HG02943 (cell line): ENCODE measurements around the gene TNRC18.
"Not testable (repeated sequence)": the region's sequence is repeated elsewhere in the genome, so short reads cannot be mapped to it uniquely, and the experiment has no call there.

Experiments
- ATAC-seq: cut with Tn5 transposase; IDR thresholded peaks from one replicate; pipeline ENCODE4 v1.9.1; 2021; ENCODE audit warnings: mild to moderate bottlenecking, low read depth, moderate library complexity; ENCODE audit not compliant: unreplicated experiment

The TNRC18 gene

DNA sequence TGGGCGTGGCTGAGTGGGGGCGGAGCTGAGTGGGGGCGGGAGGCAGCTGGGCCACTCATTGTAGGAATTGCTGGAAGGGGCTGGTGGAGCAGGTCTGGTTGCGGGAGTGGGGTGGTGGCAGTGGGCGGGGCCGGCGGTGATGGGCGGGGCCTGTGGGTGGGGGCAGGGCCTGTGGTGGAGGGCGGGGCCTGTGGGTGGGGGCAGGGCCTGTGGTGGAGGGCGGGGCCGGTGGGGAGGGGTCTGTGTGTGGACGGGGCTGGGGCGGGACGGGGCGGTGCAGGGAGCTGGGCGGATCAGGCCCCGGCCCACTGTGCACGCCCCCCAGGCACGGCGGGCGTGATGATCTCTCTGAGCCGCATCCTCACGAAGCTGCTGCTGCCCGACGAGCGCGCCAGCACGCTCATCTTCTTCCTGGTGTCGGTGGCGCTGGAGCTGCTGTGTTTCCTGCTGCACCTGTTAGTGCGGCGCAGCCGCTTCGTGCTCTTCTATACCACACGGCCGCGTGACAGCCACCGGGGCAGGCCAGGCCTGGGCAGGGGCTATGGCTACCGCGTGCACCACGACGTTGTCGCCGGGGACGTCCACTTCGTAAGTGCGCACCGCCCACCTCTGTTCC is 126.9 kb downstream of the TNRC18 start:
- ATAC-seq, result no peak

GRCh38 chr7:5296015-5296610 is 127.5 kb downstream of the TNRC18 start:
- ATAC-seq, result no peak

- ATAC-seq, result no peak
Measured at GRCh38 chr7:5295039-5296014, 128.3 kb downstream of the TNRC18 start.

- no peak for ATAC-seq
Measured at GRCh38 chr7:5294169-5294987, 129.3 kb downstream of the TNRC18 start.

- not testable (repeated sequence) for ATAC-seq
Measured at GRCh38 chr7:5291711-5292335, 131.8 kb downstream of the TNRC18 start.

- no peak for ATAC-seq
Measured at GRCh38 chr7:5291301-5291700, 132.3 kb downstream of the TNRC18 start.

DNA sequence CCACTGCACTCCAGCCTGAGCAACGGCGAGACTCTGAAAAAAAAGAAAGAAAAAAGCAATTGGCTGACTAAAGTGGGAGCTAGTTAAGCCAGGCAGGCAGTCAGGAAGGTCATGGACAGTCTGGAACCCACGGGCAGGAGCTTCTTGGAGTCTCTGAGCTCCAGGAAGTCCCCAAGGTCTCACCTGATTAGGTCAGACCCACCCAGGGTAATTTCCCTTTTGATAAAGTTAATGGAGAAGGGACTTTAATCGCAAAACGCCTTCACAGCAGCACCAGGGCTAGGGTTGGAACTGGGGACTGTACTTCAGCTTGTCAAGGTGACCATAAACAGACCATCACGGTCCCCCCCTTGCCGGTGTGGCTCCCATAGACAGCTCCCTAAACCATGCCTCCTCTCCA is 134.3 kb downstream of the TNRC18 start:
- no peak for ATAC-seq

GRCh38 chr7:5288560-5288959 is 135.1 kb downstream of the TNRC18 start:
- ATAC-seq, result not testable (repeated sequence)

GRCh38 chr7:5287802-5288201 is 135.8 kb downstream of the TNRC18 start:
- no peak for ATAC-seq

DNA sequence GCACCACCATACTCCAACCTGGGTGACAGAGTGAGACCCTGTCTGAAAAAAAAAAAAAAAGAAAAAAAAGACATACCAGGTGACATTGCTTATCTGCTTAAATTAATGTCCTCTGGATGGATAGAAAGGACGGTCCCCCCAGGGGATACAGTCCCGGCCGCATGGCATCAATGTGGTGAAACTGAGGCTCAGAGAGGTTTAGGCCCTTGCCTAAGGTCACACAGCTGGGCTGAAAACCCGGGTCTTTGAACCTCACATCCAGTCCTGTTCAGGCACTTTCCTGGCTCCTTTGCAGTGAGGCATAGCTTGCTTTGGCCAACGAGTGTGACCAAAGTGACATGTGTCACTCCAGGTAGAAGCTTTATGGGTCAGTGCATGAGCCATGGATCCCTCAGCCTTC is 136.3 kb downstream of the TNRC18 start:
- ATAC-seq, result not testable (repeated sequence)

GRCh38 chr7:5286933-5287332 is 136.7 kb downstream of the TNRC18 start:
- ATAC-seq, result no peak

- ATAC-seq, result no peak
Measured at GRCh38 chr7:5284304-5285281, 139.0 kb downstream of the TNRC18 start.

GRCh38 chr7:5283421-5284303 is 140.0 kb downstream of the TNRC18 start:
- no peak for ATAC-seq

DNA sequence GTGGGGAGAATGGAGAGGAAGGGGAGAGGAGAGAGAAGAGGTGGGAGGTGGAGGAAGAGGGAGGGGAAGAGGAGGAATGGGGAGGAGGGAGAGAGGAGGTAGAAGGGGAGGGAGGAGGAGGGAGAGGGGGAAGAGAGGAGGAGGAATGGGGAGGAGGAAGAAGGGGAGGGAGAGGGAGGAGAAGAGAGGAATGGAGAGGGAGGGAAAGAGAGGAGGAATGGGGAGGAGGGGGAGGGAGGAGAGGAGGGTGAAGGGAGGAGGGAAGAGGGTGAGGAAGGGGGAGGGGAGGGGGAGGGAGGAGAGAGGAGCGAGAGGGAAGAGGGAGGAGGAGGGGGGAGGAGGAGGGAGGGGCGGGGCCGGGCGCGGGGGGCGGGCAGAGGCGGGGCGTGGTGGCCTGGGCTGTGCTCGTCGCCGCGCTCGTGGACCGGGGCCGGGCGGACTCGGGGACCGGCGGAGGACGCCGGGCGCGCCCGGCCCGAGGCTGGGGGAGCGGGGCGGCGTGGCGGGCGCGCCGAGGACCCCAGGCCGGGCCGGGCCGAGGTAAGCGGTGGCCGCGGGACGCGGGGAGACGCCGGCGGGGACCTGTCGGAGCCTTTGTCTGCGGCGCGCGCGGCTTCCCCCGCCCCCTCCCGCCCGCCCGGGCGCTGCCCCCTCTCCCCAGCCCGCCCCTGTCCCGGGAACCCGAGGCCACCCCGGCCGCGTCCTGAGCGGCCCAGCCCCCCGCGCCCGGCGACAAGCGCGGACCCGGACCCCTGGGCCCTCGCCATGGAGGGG is 140.9 kb downstream of the TNRC18 start, which contains the start of gene SLC29A4:
SLC29A4 (plus strand) TSS at position 401 of the 774 bp plus-strand sequence. CDS start 4,874 bp downstream, outside the sequence.
- ATAC-seq, result no peak

DNA sequence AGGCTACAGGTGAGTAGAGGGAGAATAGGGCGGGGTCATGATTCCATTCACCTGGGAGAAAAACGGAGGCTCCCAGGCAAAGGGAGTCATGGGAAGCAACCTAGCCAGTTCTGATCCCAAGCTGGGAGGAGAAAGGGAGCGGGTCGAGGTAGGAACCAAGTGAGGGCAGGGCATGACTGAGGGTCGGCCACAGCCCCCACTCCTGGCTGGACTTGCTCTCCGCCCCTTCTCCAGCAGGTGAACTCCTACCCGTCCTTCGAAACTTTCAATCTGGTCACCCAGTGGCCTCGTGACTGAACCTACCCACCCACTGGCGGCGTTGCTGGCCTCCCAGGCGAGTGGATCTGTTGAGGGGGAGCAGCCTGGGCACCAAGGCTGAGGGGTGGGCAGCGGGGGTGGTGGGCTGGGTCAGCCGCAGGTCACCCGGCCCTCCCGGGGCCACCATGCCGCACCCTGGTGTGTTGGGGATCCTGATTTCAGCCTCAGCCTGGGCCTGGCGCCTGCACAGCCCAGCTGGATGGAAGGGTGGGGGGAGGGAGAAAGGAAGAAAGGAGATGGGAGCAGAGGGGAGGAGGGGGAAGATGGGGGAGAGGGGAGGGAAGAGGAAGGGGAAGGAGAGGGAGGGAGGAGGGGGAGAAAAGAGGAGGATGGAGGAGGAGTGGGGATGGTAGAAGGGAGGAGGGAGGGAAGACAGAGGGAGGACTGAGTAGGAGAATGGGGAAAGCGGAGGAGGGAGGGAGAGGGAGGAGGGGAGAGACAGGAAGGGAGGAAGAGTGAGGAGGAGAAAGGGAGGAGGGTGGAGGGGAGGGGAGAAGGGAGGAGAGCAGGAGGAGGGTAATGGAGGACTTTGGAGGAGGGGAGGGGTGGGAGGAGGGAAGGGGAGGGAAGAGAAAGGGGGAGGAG is 141.8 kb downstream of the TNRC18 start:
- not testable (repeated sequence) for ATAC-seq

DNA sequence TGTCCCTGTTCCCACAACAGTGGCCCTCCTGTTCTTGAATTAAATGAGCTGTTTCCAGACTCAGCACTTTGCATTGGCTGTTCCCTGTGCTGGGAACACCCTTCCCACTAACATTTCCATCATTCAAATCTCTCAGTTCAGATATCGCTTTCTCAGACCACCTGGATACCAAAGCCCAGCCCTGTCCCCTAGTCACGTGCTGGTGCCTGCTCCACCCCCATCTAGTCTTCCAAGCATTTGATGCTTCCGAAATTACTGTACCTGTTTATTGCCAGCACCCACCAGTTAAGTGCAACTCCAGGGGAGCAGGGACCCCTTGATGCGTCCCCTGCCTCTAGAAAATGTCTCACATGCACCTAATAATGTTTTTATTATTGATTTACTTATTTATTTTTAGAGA is 143.9 kb downstream of the TNRC18 start:
- no peak for ATAC-seq
